Measurements from ENCODE around the gene ARHGAP32. TPM values are rescaled to one million over a fixed set of nuclear protein-coding genes. Genes with fewer than 3 reads are reported as not detected.

ARHGAP32 gene
- total and polyA plus RNA-seq, 2 experiments from 2014 or later, result 1.2 to 5.5 TPM

- Histone ChIP-seq H3K4me2 (ENCODE audit: unreplicated experiment) (no peak overlapping the region), H4K20me1 (ENCODE audit: insufficient read depth) (no peaks in the 10 kb centered on the region), H3K9me3 (ENCODE audit: low read depth) (no peaks in the 10 kb centered on the region), H3K27me3 (replicated peaks; ENCODE audit: insufficient read depth) (peaks cover 28% of the 10 kb centered on the region), H3K4me3 (no peak overlapping the region), H3K4me1 (ENCODE audit: insufficient read depth) (no peaks in the 10 kb centered on the region), H2AFZ (no peak overlapping the region), H3K27ac (no peak overlapping the region), H3K36me3 (ENCODE audit: low read depth) (no peaks in the 10 kb centered on the region), H3K9ac (no peak overlapping the region), H3K79me2 (ENCODE audit: insufficient read depth) (no peaks in the 10 kb centered on the region), H3F3A (ENCODE audit: insufficient read depth) (no peaks in the 10 kb centered on the region), H3K9me2 (ENCODE audit: insufficient read depth) (no peaks in the 10 kb centered on the region)
- DNase-seq, result no peak
- no peak for TF ChIP-seq EZH2 (IDR thresholded peaks at IDR 0.05; ENCODE audit: insufficient read depth, poor library complexity, severe bottlenecking)
- no peak for TF ChIP-seq EZH2phosphoT487 (IDR thresholded peaks at IDR 0.05; ENCODE audit: insufficient read depth, low read depth)
- in situ Hi-C loops (cut with MboI), result no loop called here
- WGBS, 2 experiments (ENCODE audit: low coverage in 1 of 2, low lambda C conversion rate in 2 of 2, missing lambda C conversion rate in 2 of 2), result 81 to 86% methylated on average over 15 to 16 of the region's 16 CpGs
Observed at GRCh38 chr11:128938156-128938885, 253.8 kb downstream of the ARHGAP32 start.

- H3K9ac ChIP-seq, result no peak overlapping the region
- in situ Hi-C loops (cut with MboI), result no loop called here
- no peaks in the 10 kb centered on the region for H3K9me3 ChIP-seq (ENCODE audit: low read depth)
- TF ChIP-seq EZH2 (IDR thresholded peaks at IDR 0.05; ENCODE audit: insufficient read depth, poor library complexity, severe bottlenecking), result no peak
- no peak for TF ChIP-seq EZH2phosphoT487 (IDR thresholded peaks at IDR 0.05; ENCODE audit: insufficient read depth, low read depth)
- 83 to 84% methylated on average over 9 of the region's 9 CpGs for WGBS, 2 experiments (ENCODE audit: low coverage in 1 of 2, low lambda C conversion rate in 2 of 2, missing lambda C conversion rate in 2 of 2)
- H3K36me3 ChIP-seq (ENCODE audit: low read depth), result no peaks in the 10 kb centered on the region
- H3K9me2 ChIP-seq (ENCODE audit: insufficient read depth), result no peaks in the 10 kb centered on the region
- H3K27ac ChIP-seq, result no peak overlapping the region
- H3K79me2 ChIP-seq (ENCODE audit: insufficient read depth), result no peaks in the 10 kb centered on the region
- DNase-seq, result no peak
- H3K4me2 ChIP-seq (ENCODE audit: unreplicated experiment), result no peak overlapping the region
- no peaks in the 10 kb centered on the region for H4K20me1 ChIP-seq (ENCODE audit: insufficient read depth)
- no peak overlapping the region for H2AFZ ChIP-seq
- H3K27me3 ChIP-seq (replicated peaks; ENCODE audit: insufficient read depth), result peaks cover 23% of the 10 kb centered on the region
- no peak overlapping the region for H3K4me3 ChIP-seq
- no peaks in the 10 kb centered on the region for H3K4me1 ChIP-seq (ENCODE audit: insufficient read depth)
- no peaks in the 10 kb centered on the region for H3F3A ChIP-seq (ENCODE audit: insufficient read depth)
Observed at GRCh38 chr11:128937480-128937879, 254.6 kb downstream of the ARHGAP32 start.

GRCh38 chr11:128936606-128937251 lies 255.4 kb downstream of the ARHGAP32 start:
- DNase-seq, result no peak
- Histone ChIP-seq H3K27ac (no peak overlapping the region), H3K79me2 (ENCODE audit: insufficient read depth) (no peaks in the 10 kb centered on the region), H4K20me1 (ENCODE audit: insufficient read depth) (no peaks in the 10 kb centered on the region), H2AFZ (no peak overlapping the region), H3F3A (ENCODE audit: insufficient read depth) (no peaks in the 10 kb centered on the region), H3K36me3 (ENCODE audit: low read depth) (no peaks in the 10 kb centered on the region), H3K9me3 (ENCODE audit: low read depth) (no peaks in the 10 kb centered on the region), H3K9me2 (ENCODE audit: insufficient read depth) (no peaks in the 10 kb centered on the region), H3K27me3 (replicated peaks; ENCODE audit: insufficient read depth) (peaks cover 29% of the 10 kb centered on the region), H3K4me1 (ENCODE audit: insufficient read depth) (no peaks in the 10 kb centered on the region), H3K4me3 (no peak overlapping the region), H3K9ac (no peak overlapping the region), H3K4me2 (ENCODE audit: unreplicated experiment) (no peak overlapping the region)
- 90% methylated on average over 16 of the region's 16 CpGs for WGBS, 2 experiments (ENCODE audit: low coverage in 1 of 2, low lambda C conversion rate in 2 of 2, missing lambda C conversion rate in 2 of 2)
- no peak for TF ChIP-seq EZH2 (IDR thresholded peaks at IDR 0.05; ENCODE audit: insufficient read depth, poor library complexity, severe bottlenecking)
- no peak for TF ChIP-seq EZH2phosphoT487 (IDR thresholded peaks at IDR 0.05; ENCODE audit: insufficient read depth, low read depth)
- in situ Hi-C loops (cut with MboI), result no loop called here

- no peak overlapping the region for H3K9ac ChIP-seq
- no peaks in the 10 kb centered on the region for H4K20me1 ChIP-seq (ENCODE audit: insufficient read depth)
- H3K9me3 ChIP-seq (ENCODE audit: low read depth), result no peaks in the 10 kb centered on the region
- H3K27me3 ChIP-seq (replicated peaks; ENCODE audit: insufficient read depth), result peaks cover 17% of the 10 kb centered on the region
- no peaks in the 10 kb centered on the region for H3F3A ChIP-seq (ENCODE audit: insufficient read depth)
- in situ Hi-C loops (cut with MboI), result no loop called here
- H3K9me2 ChIP-seq (ENCODE audit: insufficient read depth), result no peaks in the 10 kb centered on the region
- no peaks in the 10 kb centered on the region for H3K36me3 ChIP-seq (ENCODE audit: low read depth)
- DNase-seq, result no peak
- no peak for TF ChIP-seq EZH2 (IDR thresholded peaks at IDR 0.05; ENCODE audit: insufficient read depth, poor library complexity, severe bottlenecking)
- TF ChIP-seq EZH2phosphoT487 (IDR thresholded peaks at IDR 0.05; ENCODE audit: insufficient read depth, low read depth), result no peak
- H3K4me3 ChIP-seq, result no peak overlapping the region
- H3K4me1 ChIP-seq (ENCODE audit: insufficient read depth), result no peaks in the 10 kb centered on the region
- H3K4me2 ChIP-seq (ENCODE audit: unreplicated experiment), result no peak overlapping the region
- no peak overlapping the region for H3K27ac ChIP-seq
- H2AFZ ChIP-seq, result no peak overlapping the region
- no peaks in the 10 kb centered on the region for H3K79me2 ChIP-seq (ENCODE audit: insufficient read depth)
- WGBS, 2 experiments (ENCODE audit: low coverage in 1 of 2, low lambda C conversion rate in 2 of 2, missing lambda C conversion rate in 2 of 2), result 81 to 86% methylated on average over 10 of the region's 10 CpGs
Observed at GRCh38 chr11:128934926-128935325, 257.2 kb downstream of the ARHGAP32 start.
